Ureter (tissue), 1 donor: ENCODE measurements around the gene F7. TPM values are rescaled to one million over a fixed set of nuclear protein-coding genes. Genes with fewer than 3 reads are reported as not detected.
"Not testable (repeated sequence)": the region's sequence is repeated elsewhere in the genome, so short reads cannot be mapped to it uniquely, and the experiment has no call there.

ENCODE experiments used
- DNase-seq: peaks from one replicate; pipeline ENCODE4 v3.0.0-alpha.2; 2020; ENCODE audit warnings: low spot score
- total RNA-seq: library from RNA; stranded (reverse); gene quantifications from one replicate; pipeline ENCODE4 v1.2.4, GENCODE V29; 2023
- donor health status: DM: yes; HTN: yes; CAD: no.

F7 gene
- total RNA-seq, 1 donor from 2014 or later: not detected

DNA sequence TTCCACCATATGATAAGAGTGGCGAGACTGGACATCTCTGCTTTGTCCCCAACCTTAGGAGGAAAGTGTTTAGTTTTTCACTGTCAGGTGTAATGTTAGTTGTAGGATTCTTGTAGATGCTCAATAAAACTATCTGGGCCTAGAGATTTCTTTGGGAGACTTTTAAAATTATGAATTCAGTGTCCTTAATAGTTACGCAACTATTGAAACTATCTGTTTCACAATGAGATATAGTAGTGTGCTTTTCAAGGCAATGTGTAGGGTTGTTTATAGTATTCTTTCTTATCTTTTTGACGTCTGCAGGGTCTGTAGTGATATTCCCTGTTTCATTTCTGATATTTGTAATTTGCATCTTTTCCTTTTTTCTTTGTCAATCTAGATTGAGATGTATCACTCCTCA, 33.2 kb upstream of the F7 start:
- DNase-seq: no peak

DNA sequence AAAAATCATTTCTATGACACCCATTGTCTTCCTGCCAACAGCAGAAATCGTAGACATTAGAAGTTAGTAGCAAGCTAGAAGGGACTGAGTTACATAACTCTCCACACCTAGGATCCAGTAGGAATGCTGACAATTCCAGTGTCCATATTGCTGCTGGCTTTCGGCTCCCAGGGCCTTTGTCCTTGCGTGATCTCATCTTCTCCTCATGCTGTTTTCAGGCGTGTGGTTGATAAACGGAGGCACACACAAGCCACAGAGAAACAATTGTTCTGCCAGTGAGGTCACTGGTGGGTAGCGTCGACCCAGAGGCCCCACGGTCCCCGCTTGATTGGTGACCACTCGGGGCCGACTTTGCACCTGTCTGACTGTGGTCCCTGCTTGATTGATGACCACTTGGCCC, 31.6 kb upstream of the F7 start:
- no peak for DNase-seq

DNA sequence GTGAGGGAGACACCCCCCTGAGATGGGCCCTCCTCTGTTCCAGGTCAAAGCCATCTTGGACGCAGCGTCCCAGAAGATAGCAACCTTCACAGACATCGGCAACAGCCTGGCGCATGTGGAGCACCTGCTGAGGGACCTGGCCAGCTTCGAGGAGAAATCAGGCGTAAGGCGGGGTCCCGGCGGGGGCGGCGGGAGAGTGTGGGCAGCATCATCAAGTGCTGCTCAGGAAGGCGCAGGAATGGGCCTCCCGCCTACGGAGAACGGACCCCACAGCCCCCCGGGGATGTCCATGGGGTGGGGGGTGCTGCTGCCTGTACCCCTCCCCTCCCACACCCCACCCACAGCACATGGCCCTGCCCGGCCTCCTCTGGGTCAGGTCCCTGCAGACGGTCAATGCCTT, 31.2 kb upstream of the F7 start:
- DNase-seq: no peak

GRCh38 chr13:113074876-113075275, 30.7 kb upstream of the F7 start:
- no peak for DNase-seq

DNA sequence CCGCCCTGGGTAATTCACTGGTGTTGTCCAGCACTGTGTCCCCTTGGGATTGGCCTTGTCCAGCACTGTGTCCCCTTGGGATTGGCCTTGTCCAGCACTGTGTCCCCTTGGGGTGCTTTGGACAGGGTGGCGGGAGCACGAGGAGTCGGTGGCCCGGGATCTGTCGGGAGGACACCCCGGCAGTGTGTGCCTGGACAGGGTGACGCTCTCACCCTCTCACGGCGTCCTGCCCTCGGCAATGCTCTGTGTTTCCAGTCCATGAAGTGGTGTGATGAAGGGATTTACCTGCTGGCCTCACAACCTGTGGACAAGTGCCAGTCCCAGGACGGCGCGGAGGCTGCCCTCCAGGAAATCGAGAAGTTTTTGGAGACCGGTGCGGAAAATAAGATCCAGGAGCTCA, 29.9 kb upstream of the F7 start:
- no peak for DNase-seq

GRCh38 chr13:113076681-113077401, 28.8 kb upstream of the F7 start:
- DNase-seq: no peak

- no peak for DNase-seq
These were observed 28.0 kb upstream of the F7 start for GRCh38 chr13:113077566-113077952.

- DNase-seq: no peak
These were observed 27.4 kb upstream of the F7 start for GRCh38 chr13:113077953-113078901.

GRCh38 chr13:113078902-113079780, 26.4 kb upstream of the F7 start:
- DNase-seq: no peak

DNA sequence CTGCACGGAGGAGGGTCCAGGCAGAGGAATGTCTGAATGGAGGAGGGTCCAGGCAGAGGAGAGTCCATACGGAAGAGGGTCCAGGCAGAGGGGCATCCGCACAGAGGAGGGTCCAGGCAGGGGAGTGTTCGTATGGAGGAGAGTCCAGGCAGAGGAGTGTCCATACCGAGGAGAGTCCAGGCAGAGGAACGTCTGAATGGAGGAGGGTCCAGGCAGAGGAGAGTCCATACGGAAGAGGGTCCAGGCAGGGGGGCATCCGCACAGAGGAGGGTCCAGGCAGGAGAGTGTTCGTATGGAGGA, 25.9 kb upstream of the F7 start:
- not testable (repeated sequence) for DNase-seq

DNA sequence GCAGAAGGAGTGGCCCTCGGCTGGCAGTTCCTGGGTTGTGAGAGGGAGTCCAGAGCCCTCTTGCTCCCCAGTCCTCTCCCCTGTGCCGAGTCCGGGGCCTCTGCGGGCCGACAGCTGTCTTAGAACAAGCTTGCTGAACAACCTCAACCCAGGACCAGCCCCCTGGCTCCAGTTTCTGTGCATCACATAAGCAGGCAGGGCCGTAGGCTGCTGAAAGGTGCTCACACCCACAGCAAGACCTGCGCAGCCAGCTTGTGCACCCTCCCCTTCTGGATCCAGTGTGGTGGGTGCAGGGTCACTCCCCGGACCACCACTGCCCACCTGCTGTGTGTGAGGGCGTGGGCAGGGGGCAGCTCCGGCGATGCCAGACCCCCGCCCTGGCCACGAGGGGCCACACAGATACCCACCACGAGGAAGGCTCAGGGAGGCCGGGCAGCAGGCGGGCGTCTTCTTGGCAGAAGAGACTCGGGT, 25.2 kb upstream of the F7 start:
- no peak for DNase-seq

DNA sequence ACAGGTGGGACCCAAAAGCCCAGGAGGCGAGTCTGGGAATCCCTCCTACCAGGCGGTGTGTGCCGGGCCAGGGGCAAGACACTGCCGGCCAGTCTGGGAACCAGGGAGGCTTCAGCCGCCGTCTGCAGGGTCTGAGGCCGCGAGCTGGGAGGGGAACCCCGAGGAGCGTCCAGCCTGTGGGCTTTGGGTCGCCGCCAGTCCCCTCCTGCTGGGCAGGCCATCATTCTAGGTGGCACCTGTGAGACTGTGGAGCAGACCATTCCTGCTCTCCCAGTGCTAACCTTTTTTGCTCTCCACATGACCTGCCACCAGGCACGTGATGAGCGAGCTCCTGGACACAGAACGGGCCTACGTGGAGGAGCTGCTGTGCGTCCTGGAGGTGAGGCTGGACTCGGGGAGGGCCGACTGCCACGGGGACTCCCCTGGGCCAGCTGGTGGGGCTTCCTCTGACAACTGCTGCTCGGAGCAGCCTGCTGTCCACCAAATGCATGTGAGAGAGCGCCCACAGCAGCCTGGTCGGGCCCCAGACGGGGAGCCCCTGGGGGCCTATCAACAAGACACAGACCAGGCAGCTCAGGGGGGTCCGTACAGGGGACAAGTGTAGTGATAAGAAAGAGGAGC, 24.6 kb upstream of the F7 start:
- no peak for DNase-seq

- no peak for DNase-seq
These were observed 23.2 kb upstream of the F7 start for GRCh38 chr13:113082198-113083021.

DNA sequence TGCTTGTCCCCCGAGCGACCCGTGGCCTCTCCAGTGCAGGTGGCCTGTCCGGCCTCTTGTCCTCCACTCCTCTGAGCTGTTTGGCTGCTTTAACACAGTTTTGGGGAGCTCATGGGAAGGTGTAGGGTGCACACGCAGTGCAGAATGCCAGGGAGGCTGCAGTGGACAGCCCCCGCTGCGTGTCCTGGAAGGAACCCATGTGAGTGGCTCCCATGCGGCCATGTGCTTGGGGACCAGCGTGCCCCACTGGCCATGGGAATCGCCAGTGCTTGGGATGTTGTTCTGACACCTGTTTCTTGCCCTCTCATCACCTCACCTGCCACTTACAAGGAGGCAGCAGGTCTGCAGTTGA, 22.6 kb upstream of the F7 start:
- DNase-seq: no peak

DNA sequence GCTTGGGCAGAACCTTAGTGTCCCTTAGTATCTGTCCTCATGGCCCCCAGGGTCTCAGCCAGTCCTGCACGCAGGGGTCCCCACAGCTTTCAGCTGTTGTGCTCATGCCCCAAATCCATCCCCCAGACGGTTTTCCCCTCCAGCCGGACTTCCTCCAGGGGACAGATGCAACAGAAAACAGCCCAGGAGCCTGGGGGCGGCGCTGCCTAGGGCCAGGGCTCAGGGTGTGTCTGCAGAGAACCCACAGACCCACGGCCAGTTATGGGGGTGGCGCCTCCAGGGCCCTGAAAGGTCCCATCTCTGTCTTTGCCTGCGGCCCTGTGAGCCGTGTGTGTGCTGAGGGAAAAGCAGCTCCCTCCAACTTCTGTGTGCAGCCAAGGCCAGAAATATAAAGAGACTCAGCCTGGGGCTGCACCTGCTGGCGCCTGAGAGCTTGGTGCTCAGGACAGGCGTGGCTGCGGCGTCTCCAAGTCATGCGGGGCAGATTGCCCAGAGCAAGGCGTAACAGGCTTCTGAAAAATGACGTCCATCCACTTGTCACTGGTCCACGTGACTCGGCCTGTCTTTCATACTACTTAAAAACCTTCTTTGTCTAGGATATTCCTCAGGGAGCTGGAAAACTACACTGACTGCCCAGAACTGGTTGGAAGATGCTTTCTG, 22.1 kb upstream of the F7 start:
- no peak for DNase-seq

DNA sequence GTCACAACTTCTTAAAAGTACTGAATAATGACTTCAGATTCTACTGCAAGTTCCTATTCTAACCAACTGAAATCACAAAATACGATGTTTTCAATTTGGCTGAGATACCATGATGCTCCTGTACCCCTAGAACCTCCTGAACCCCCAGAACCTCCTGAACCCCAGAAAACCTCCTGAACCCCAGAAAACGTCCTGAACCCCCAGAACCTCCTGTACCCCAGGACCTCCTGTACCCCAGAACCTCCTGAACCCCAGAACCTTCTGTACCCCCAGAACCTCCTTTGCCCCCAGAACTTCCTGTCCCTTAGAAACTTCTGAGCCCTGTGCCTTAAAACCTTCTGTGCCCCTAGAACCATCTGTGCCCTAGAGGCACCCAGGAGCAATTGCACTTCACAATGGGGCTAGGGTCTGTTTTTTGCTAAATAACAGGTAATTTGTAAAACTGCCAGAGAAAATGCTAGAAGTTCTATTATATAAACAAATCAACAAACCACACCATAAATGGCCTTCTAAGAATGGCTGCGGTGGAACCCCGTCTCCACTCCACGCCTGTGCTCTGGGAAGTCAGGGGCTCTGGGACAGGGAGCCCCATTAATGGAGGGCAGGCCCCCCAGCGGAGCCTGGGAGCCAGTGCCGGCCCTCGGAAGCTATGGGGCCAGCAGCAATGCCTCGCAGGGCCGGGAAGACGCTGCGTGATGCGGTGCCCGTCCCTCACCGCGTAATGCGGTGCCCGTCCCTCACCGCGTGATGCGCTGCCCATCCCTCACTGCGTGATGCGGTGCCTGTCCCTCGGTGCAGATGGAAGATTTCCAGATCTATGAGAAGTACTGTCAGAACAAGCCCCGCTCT, 21.3 kb upstream of the F7 start:
- DNase-seq: no peak

- DNase-seq: no peak
These were observed 20.5 kb upstream of the F7 start for GRCh38 chr13:113084943-113085540.

GRCh38 chr13:113086031-113086750, 19.4 kb upstream of the F7 start:
- DNase-seq: no peak
